K562 (cell line): ENCODE data around the gene ARHGAP26. TPM values are rescaled to one million over a fixed set of nuclear protein-coding genes. Genes with fewer than 3 reads are reported as not detected.

Source experiments
- ATAC-seq: fragments of 200-7000 bp; cut with Tn5 transposase; 3 replicates; pipeline ENCODE4 v1.9.1; 2020; ENCODE audit warnings: moderate library complexity
- BruUV-seq: library from RNA; stranded (reverse); fragments of 400-500 nt; replicated peaks from 2 replicates; lab custom pipeline; 2021; lab: Mats Ljungman, UMichigan
- CTCF ChIA-PET: fragments of 300-600 bp; formaldehyde crosslinking; extraction: SDS; loops from one replicate; lab custom pipeline; 2021; ENCODE audit warnings: low intra/inter-chr PET ratio; lab: Yijun Ruan, JAX
- POLR2A ChIA-PET: fragments of 300-600, 350-650 bp; sonication (Branson Sonifier 250); formaldehyde crosslinking; extraction: SDS; loops from one replicate; lab custom pipeline; 2021; ENCODE audit warnings: antibody characterized with exemption, inconsistent platforms; lab: Yijun Ruan, JAX
- DNase-seq, 4 experiments: peaks; one replicate each; pipeline versions ENCODE4 v3.0.0 to v3.0.0-alpha.2; 2011 to 2018; ENCODE audit warnings: low spot score in 3 of 4, mixed read lengths in 3 of 4; ENCODE audit errors: extremely low read depth in 1 of 4
- FAIRE-seq: peaks from 2 replicates; lab custom pipeline; 2011; peaks lifted over from hg19 to GRCh38; lab: Jason Lieb, UNC
- H2AFZ ChIP-seq: 2 replicates; pipeline ENCODE4 v1.6.0; 2011; ENCODE audit warnings: low read depth, low read length, control low read depth, inconsistent platforms
- H3K27ac ChIP-seq: fragments of 200-600 bp; 3 replicates; pipeline ENCODE4 v1.8.0; 2011; ENCODE audit warnings: low read depth, mild to moderate bottlenecking, control low read depth, inconsistent platforms, low read length, moderate library complexity, mixed read lengths; ENCODE audit errors: extremely low read depth
- H3K27me3 ChIP-seq, 2 experiments: fragments of 300-600 bp in 1 of 2; 2 replicates in 1 of 2; 3 replicates in 1 of 2; pipeline versions ENCODE4 v1.6.0 to v1.8.0; 2011; ENCODE audit warnings: inconsistent platforms in 2 of 2, low read length in 2 of 2, mild to moderate bottlenecking in 1 of 2, mixed read lengths in 1 of 2, moderate library complexity in 1 of 2; ENCODE audit not compliant: control insufficient read depth in 2 of 2, insufficient read depth in 2 of 2
- H3K36me3 ChIP-seq: fragments of 300-600 bp; 3 replicates; pipeline ENCODE4 v1.8.0; 2011; ENCODE audit warnings: mild to moderate bottlenecking, low read length, inconsistent platforms; ENCODE audit not compliant: control insufficient read depth, insufficient read depth
- H3K4me1 ChIP-seq, 2 experiments: fragments of 200-600 bp in 1 of 2; replicated peaks in 1 of 2; 2 replicates in 1 of 2; 3 replicates in 1 of 2; pipeline versions ENCODE4 v1.5.1 to v1.8.0; 2011; ENCODE audit warnings: inconsistent platforms in 2 of 2, low read length in 2 of 2, mild to moderate bottlenecking in 1 of 2, mixed read lengths in 1 of 2, moderate library complexity in 1 of 2; ENCODE audit not compliant: control insufficient read depth in 2 of 2, insufficient read depth in 2 of 2
- H3K4me2 ChIP-seq: 2 replicates; pipeline ENCODE4 v1.6.1; 2011; ENCODE audit warnings: low read length, control low read depth, inconsistent platforms, mixed read lengths; ENCODE audit not compliant: insufficient read depth
- H3K4me3 ChIP-seq: fragments of 200-600 bp; sonication (generic), shearing (Covaris generic); 2 replicates; pipeline ENCODE4 v1.5.1; 2016; ENCODE audit warnings: control low read depth, inconsistent platforms
- H3K79me2 ChIP-seq: fragments of 200-600 bp; 3 replicates; pipeline ENCODE4 v1.8.0; 2011; ENCODE audit warnings: low read length, inconsistent platforms; ENCODE audit not compliant: control insufficient read depth, insufficient read depth
- H3K9ac ChIP-seq, 2 experiments: 2 replicates each; pipeline versions ENCODE4 v1.6.0 to v1.6.1; 2011; ENCODE audit warnings: low read depth in 2 of 2, low read length in 2 of 2, control low read depth in 1 of 2, inconsistent platforms in 1 of 2, mild to moderate bottlenecking in 1 of 2, mixed read lengths in 1 of 2; ENCODE audit not compliant: insufficient read depth in 1 of 2
- H3K9me1 ChIP-seq: one replicate; pipeline ENCODE4 v1.6.0; 2011; ENCODE audit warnings: inconsistent platforms, mild to moderate bottlenecking, low read length, moderate library complexity; ENCODE audit not compliant: control insufficient read depth, insufficient read depth
- H3K9me3 ChIP-seq: replicated peaks from 2 replicates; pipeline ENCODE4 v1.5.1; 2011; ENCODE audit warnings: low read depth, low read length, inconsistent platforms; ENCODE audit not compliant: control insufficient read depth, insufficient read depth
- H4K20me1 ChIP-seq: replicated peaks from 2 replicates; pipeline ENCODE4 v1.6.1; 2011; ENCODE audit warnings: low read length, inconsistent platforms, mixed read lengths; ENCODE audit not compliant: control insufficient read depth, insufficient read depth
- AFF4 ChIP-seq: sonication (generic); formaldehyde crosslinking; IDR thresholded peaks from 2 replicates; pipeline ENCODE4 v1.8.0; 2023; ENCODE audit warnings: mild to moderate bottlenecking, missing genetic modification reagents
- ARID3B ChIP-seq: fragments of 250-450 bp; sonication (Bioruptor Pico); IDR thresholded peaks from 2 replicates; pipeline ENCODE4 v1.4.0; 2020; ENCODE audit warnings: borderline replicate concordance
- E2F8 ChIP-seq: fragments of 450-650 bp; IDR thresholded peaks from 2 replicates; pipeline ENCODE4 v1.7.1; 2018; ENCODE audit warnings: mild to moderate bottlenecking, low read depth; ENCODE audit not compliant: partially characterized antibody
- IFI16 ChIP-seq: fragments of 250-450 bp; sonication (Bioruptor Pico); IDR thresholded peaks from 2 replicates; pipeline ENCODE4 v2.1.2; 2022; ENCODE audit warnings: mild to moderate bottlenecking, inconsistent platforms
- JUN ChIP-seq, 2 experiments: sonication (generic) in 1 of 2; formaldehyde crosslinking in 1 of 2; IDR thresholded peaks; 2 replicates each; pipeline versions ENCODE4 v1.6.1 to v1.8.0; 2012 to 2022; ENCODE audit warnings: borderline replicate concordance in 2 of 2, mild to moderate bottlenecking in 2 of 2, improper control_type of control experiment in 1 of 2, low read depth in 1 of 2, low read length in 1 of 2, missing genetic modification reagents in 1 of 2
- NCOA4 ChIP-seq: fragments of 450-650 bp; IDR thresholded peaks from 2 replicates; pipeline ENCODE4 v1.6.1; 2018; ENCODE audit warnings: mild to moderate bottlenecking; ENCODE audit not compliant: partially characterized antibody
- ZFP91 ChIP-seq: sonication (generic); formaldehyde crosslinking; IDR thresholded peaks from 2 replicates; pipeline ENCODE4 v1.8.0; 2022; ENCODE audit warnings: mild to moderate bottlenecking, missing genetic modification reagents
- ZHX1 ChIP-seq: fragments of 150-350 bp; conservative IDR thresholded peaks from 2 replicates; pipeline ENCODE4 v1.6.1; 2014; ENCODE audit warnings: low read length
- WGBS: fragments of 100-300 bp; shearing (Covaris generic); methylation state at CpG from one replicate; pipeline ENCODE4 v1.1.6; 2016; ENCODE audit warnings: low coverage, mixed read lengths; ENCODE audit not compliant: insufficient coverage; ENCODE audit errors: missing lambda C conversion rate; 5-methylcytosine and 5-hydroxymethylcytosine counted together
- in situ Hi-C: fragments of 300-500 bp; cut with MboI; formaldehyde crosslinking; loops from 4 replicates; pipeline ENCODE4 v1.15.0; 2018; ENCODE audit warnings: inconsistent platforms, mixed read lengths
- intact Hi-C: fragments of 100-400 bp; cut with micrococcal nuclease; formaldehyde crosslinking; loops from 2 replicates; pipeline ENCODE4 v1.14.2; 2022
- polyA plus RNA-seq, 8 experiments: library from polyadenylated mRNA; depleted of rRNA in 4 of 8; stranded (reverse) in 5 of 8; unstranded in 3 of 8; fragments of >200 nt; fragmentation: Nextera tagmentation in 2 of 8; fragmentation: Illumina TruSeq in 1 of 8; extraction: Ambion mirVana in 2 of 8; extraction: Trizol in 1 of 8; gene quantifications; 2 replicates each; pipeline versions ENCODE4 v1.2.1 to v1.2.3, GENCODE V29; 2011 to 2014; ENCODE audit warnings: inconsistent platforms in 1 of 8, missing spikeins in 1 of 8
- total RNA-seq, 7 experiments: library from RNA; depleted of rRNA in 6 of 7; stranded (reverse); fragments of >200 nt in 6 of 7; fragmentation: Illumina TruSeq in 2 of 7; extraction: Trizol in 2 of 7; gene quantifications; 2 replicates each; pipeline versions ENCODE4 v1.2.1 to v1.2.3, GENCODE V29; 2011 to 2021; ENCODE audit warnings: low replicate concordance in 1 of 7

Gene ARHGAP26
- total and polyA plus RNA-seq, 9 of the 15 experiments (the other 6 are each of a cell fraction or from before 2014, with no cell fraction given), result 0.13 to 1.1 (median 0.55) TPM

- Histone ChIP-seq H3K9ac (no peak overlapping the region), H3K9me1 (no peaks in the 10 kb centered on the region), H3K4me1 (no peaks in the 10 kb centered on the region), H4K20me1 (no peaks in the 10 kb centered on the region), H3K27ac (no peak overlapping the region), H3K79me2 (no peaks in the 10 kb centered on the region), H3K4me3 (no peak overlapping the region), H3K4me2 (no peak overlapping the region), H3K27me3 (peaks cover 3 to 4% of the 10 kb centered on the region in 2 experiments; a peak in 3 of 5 replicates), H2AFZ (no peak overlapping the region), H3K9me3 (no peaks in the 10 kb centered on the region), H3K36me3 (no peaks in the 10 kb centered on the region)
- intact Hi-C loops (no loop called here), in situ Hi-C loops (no loop called here)
- ATAC-seq (no peak), FAIRE-seq (no peak), DNase-seq (no peak)
- BruUV-seq, result no TSS peak
- ChIA-PET CTCF (no interaction called here), POLR2A (no interaction called here)
- 0% methylated on average over 2 of the region's 2 CpGs for WGBS
- TF ChIP-seq E2F8 (no peak), JUN (IDR thresholded peaks at IDR 0.05; ENCODE audit: borderline replicate concordance, low read depth, low read length) (no peak), JUN (CRISPR knock-in tag; IDR thresholded peaks at IDR 0.05; ENCODE audit: borderline replicate concordance) (no peak), AFF4 (no peak), ARID3B (CRISPR knock-in tag) (no peak), ZHX1 (no peak), NCOA4 (no peak), IFI16 (CRISPR knock-in tag) (no peak), ZFP91 (no peak)
Observed at GRCh38 chr5:142894315-142894714, 124.1 kb downstream of the ARHGAP26 start.
